Transverse colon (tissue), 4 donors: ENCODE data around the gene FGF22. TPM values are rescaled to one million over a fixed set of nuclear protein-coding genes. Genes with fewer than 3 reads are reported as not detected.
"Not testable (repeated sequence)": the region's sequence is repeated elsewhere in the genome, so short reads cannot be mapped to it uniquely, and the experiment has no call there.

Experiments used
- DNase-seq: peaks from one replicate; pipeline ENCODE4 v3.0.0-alpha.2; 2019
- H3K27ac ChIP-seq, 4 donors: fragments of 200-600 bp; sonication (generic); 2 replicates each; pipeline ENCODE4 v1.5.1; 2016 to 2018; ENCODE audit warnings: inconsistent platforms in 4 of 4
- H3K27me3 ChIP-seq: fragments of 200-600 bp; sonication (generic); 2 replicates; pipeline ENCODE4 v1.5.1; 2017; ENCODE audit warnings: inconsistent platforms
- H3K36me3 ChIP-seq, 4 donors: fragments of 200-600 bp; sonication (generic); 2 replicates each; pipeline ENCODE4 v1.5.1; 2017 to 2019; ENCODE audit warnings: inconsistent platforms in 4 of 4
- H3K4me1 ChIP-seq, 4 donors: fragments of 200-600 bp; sonication (generic); 2 replicates each; pipeline ENCODE4 v1.5.1; 2017 to 2020; ENCODE audit warnings: inconsistent platforms in 4 of 4
- H3K4me3 ChIP-seq, 4 donors: fragments of 200-600 bp; sonication (generic); 1 replicate in 1 of 4; 2 replicates in 3 of 4; pipeline versions ENCODE4 v1.5.1 to v1.6.1; 2017 to 2019; ENCODE audit warnings: inconsistent platforms in 4 of 4
- H3K9me3 ChIP-seq, 2 donors: fragments of 200-600 bp; sonication (generic); 2 replicates each; pipeline ENCODE4 v1.5.1; 2017 to 2019; ENCODE audit warnings: inconsistent platforms in 2 of 2
- EP300 ChIP-seq: sonication (generic); formaldehyde crosslinking; IDR thresholded peaks from one replicate; pipeline ENCODE4 v1.6.1; 2017; ENCODE audit warnings: antibody characterized with exemption, low read depth
- POLR2A ChIP-seq: fragments of 450-650 bp; IDR thresholded peaks from one replicate; pipeline ENCODE4 v1.6.1; 2016; ENCODE audit warnings: antibody characterized with exemption, mild to moderate bottlenecking, moderate library complexity
- POLR2AphosphoS5 ChIP-seq, 3 donors: sonication (generic); formaldehyde crosslinking; IDR thresholded peaks; one replicate each; pipeline ENCODE4 v1.6.1; 2016; ENCODE audit warnings: antibody characterized with exemption in 3 of 3
- WGBS, 2 donors: methylation state at CpG; one replicate each; pipeline ENCODE4 v1.1.5; 2018; ENCODE audit warnings: low coverage in 1 of 2; 5-methylcytosine and 5-hydroxymethylcytosine counted together
- in situ Hi-C, 4 donors: fragments of 200-750 bp; cut with MboI; loops; one replicate each; pipeline versions ENCODE4 v1.15.0 to v1.15.1; 2017; ENCODE audit warnings: low sequenced_read_pairs in 3 of 4, low pct_ligation_motif_present in 1 of 4, low pct_unique_long_range_greater_than_20kb in 1 of 4
- intact Hi-C: fragments of 100-400 bp; cut with DNase I; formaldehyde crosslinking; loops from one replicate; pipeline ENCODE4 v1.15.1; 2023; ENCODE audit warnings: low total_unique reads
- total RNA-seq, 4 donors: library from RNA; depleted of rRNA; stranded (reverse); fragments of >200 nt; gene quantifications; one replicate each; pipeline ENCODE4 v1.1.0, GENCODE V29; 2016
- TF ChIP-seq, protein P1 (sequence below), 5 experiments: fragments of 200-600 bp in 3 of 5; fragments of 450-650 bp in 2 of 5; sonication (generic) in 3 of 5; IDR thresholded peaks; 1 replicate in 2 of 5; 2 replicates in 3 of 5; pipeline ENCODE4 v1.5.1; 2016 to 2017; ENCODE audit warnings: antibody characterized with exemption in 5 of 5, inconsistent platforms in 3 of 5, mild to moderate bottlenecking in 2 of 5, moderate library complexity in 1 of 5

The FGF22 gene
- total RNA-seq, 4 donors from 2014 or later: not detected

- TF ChIP-seq POLR2A (no peak), POLR2AphosphoS5 (IDR thresholded peaks at IDR 0.05) (no peak), EP300 (no peak)
- TF ChIP-seq, protein P1, sequence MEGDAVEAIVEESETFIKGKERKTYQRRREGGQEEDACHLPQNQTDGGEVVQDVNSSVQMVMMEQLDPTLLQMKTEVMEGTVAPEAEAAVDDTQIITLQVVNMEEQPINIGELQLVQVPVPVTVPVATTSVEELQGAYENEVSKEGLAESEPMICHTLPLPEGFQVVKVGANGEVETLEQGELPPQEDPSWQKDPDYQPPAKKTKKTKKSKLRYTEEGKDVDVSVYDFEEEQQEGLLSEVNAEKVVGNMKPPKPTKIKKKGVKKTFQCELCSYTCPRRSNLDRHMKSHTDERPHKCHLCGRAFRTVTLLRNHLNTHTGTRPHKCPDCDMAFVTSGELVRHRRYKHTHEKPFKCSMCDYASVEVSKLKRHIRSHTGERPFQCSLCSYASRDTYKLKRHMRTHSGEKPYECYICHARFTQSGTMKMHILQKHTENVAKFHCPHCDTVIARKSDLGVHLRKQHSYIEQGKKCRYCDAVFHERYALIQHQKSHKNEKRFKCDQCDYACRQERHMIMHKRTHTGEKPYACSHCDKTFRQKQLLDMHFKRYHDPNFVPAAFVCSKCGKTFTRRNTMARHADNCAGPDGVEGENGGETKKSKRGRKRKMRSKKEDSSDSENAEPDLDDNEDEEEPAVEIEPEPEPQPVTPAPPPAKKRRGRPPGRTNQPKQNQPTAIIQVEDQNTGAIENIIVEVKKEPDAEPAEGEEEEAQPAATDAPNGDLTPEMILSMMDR (IDR thresholded peaks at IDR 0.05): no peak
- 52% methylated on average over 11 of the region's 11 CpGs; no CpG with 5 or more reads in 1 of the 2 donors for WGBS, 2 donors
- no peak for DNase-seq
- Histone ChIP-seq H3K4me1 (peaks cover 0 to 3% (median 0%) of the 10 kb centered on the region in 4 donors), H3K36me3 (no peaks in the 10 kb centered on the region), H3K27me3 (peaks cover 8% of the 10 kb centered on the region), H3K27ac (no peak overlapping the region), H3K9me3 (no peaks in the 10 kb centered on the region), H3K4me3 (no peak overlapping the region)
- intact Hi-C loops: no loop called here
- in situ Hi-C loops: no loop called here
These were observed 35.3 kb upstream of the FGF22 start for GRCh38 chr19:604355-604754.

DNA sequence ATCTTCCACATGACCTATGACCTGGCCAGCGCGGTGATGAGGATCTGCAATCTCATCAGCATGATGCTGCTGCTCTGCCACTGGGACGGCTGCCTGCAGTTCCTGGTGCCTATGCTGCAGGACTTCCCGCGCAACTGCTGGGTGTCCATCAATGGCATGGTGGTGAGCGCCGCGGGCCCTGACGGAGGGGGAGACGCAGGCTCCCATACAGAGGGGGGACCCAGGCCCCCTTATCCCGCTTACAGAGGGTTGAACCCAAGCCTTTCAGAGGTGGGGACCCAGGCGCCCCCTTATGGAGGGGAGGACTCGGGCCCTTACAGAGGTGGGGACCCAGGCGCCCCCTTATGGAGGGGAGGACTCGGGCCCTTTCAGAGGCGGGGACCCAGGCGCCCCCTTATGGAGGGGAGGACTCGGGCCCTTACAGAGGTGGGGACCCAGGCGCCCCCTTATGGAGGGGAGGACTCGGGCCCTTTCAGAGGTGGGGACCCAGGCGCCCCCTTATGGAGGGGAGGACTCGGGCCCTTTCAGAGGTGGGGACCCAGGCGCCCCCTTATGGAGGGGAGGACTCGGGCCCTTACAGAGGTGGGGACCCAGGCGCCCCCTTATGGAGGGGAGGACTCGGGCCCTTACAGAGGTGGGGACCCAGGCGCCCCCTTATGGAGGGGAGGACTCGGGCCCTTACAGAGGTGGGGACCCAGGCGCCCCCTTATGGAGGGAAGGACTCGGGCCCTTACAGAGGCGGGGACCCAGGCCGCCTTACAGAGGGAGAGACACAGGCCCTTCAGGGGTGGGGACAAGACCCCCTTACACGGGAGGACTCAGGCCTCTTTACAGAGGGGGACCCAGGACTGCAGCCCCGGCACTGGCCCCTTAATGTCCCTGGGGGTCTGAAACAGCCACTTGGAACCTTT is 34.4 kb upstream of the FGF22 start:
- H3K27ac ChIP-seq, H3K36me3 ChIP-seq, DNase-seq, H3K4me3 ChIP-seq, in situ Hi-C loops, intact Hi-C loops, H3K9me3 ChIP-seq: not testable (repeated sequence)
- peaks cover 0 to 11% (median under 1%) of the 10 kb centered on the region in 4 donors for H3K4me1 ChIP-seq
- H3K27me3 ChIP-seq: peaks cover 18% of the 10 kb centered on the region
- 81% methylated on average over 20 of the region's 34 CpGs; no CpG with 5 or more reads in 1 of the 2 donors for WGBS, 2 donors

GRCh38 chr19:607301-608154 is 32.2 kb upstream of the FGF22 start:
- Histone ChIP-seq H3K36me3 (no peaks in the 10 kb centered on the region), H3K4me3 (no peak overlapping the region), H3K4me1 (peaks cover 0 to 21% (median 5%) of the 10 kb centered on the region in 4 donors), H3K27ac (no peak overlapping the region), H3K27me3 (peaks cover 32% of the 10 kb centered on the region), H3K9me3 (no peaks in the 10 kb centered on the region)
- no peak for DNase-seq
- TF ChIP-seq POLR2A (no peak), EP300 (no peak), POLR2AphosphoS5 (IDR thresholded peaks at IDR 0.05) (no peak)
- TF ChIP-seq, protein P1 (IDR thresholded peaks at IDR 0.05): no peak
- 76% methylated on average over 25 of the region's 30 CpGs; no CpG with 5 or more reads in 1 of the 2 donors for WGBS, 2 donors
- intact Hi-C loops (no loop called here), in situ Hi-C loops (no loop called here)

DNA sequence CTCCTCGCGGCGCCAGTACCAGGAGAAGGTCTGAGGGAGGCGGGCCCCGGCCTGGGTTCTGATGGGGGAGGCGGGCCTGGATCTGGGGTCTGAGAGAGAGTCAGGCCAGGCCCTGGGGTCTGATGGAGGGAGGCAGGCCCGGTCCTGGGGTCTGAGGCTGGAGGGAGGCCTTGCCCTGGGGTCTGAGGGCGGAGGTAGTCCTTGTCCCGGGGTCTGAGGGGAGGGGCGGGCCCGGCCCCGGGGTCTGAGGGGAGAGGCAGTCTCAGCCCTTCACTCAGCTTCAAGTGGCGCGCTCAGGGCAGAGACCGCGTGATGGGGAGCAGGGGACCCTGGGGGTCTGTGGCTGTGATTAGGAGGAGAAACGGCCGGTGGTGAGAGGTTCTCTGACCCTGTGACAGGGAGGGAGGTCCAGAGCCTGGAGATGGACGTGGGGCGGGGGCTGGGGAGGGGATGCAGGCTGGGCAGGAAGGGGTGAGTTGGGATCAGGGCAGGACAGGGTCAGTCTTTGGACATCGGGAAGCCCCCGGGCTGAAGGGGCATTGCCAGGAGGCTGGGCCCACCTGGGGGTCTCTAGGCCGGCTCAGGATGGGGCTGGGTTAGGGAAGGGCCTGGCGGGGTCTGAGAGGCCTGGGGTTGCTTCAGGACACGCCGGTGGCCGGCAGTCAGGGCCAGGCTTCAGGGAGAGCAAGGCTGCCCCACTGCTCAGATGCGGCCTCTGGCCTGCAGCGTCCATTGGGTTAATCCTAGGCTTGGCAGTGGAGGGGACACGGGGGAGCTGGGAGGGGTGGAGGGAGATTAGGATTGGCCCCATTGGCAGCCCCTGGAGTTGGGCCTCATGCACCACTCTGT is 31.3 kb upstream of the FGF22 start:
- no peaks in the 10 kb centered on the region for H3K36me3 ChIP-seq
- in situ Hi-C loops (no loop called here), intact Hi-C loops (no loop called here)
- no peak for DNase-seq
- 68 to 90% methylated on average over 2 to 25 of the region's 30 CpGs for WGBS, 2 donors
- peaks cover 32% of the 10 kb centered on the region for H3K27me3 ChIP-seq
- no peak overlapping the region for H3K27ac ChIP-seq
- H3K9me3 ChIP-seq: no peaks in the 10 kb centered on the region
- peaks cover 0 to 21% (median 5%) of the 10 kb centered on the region in 4 donors for H3K4me1 ChIP-seq
- TF ChIP-seq EP300 (no peak), POLR2A (no peak), POLR2AphosphoS5 (IDR thresholded peaks at IDR 0.05) (no peak)
- TF ChIP-seq, protein P1 (IDR thresholded peaks at IDR 0.05): no peak
- no peak overlapping the region for H3K4me3 ChIP-seq
